ENCODE measurements around the gene RFX4.

DNA sequence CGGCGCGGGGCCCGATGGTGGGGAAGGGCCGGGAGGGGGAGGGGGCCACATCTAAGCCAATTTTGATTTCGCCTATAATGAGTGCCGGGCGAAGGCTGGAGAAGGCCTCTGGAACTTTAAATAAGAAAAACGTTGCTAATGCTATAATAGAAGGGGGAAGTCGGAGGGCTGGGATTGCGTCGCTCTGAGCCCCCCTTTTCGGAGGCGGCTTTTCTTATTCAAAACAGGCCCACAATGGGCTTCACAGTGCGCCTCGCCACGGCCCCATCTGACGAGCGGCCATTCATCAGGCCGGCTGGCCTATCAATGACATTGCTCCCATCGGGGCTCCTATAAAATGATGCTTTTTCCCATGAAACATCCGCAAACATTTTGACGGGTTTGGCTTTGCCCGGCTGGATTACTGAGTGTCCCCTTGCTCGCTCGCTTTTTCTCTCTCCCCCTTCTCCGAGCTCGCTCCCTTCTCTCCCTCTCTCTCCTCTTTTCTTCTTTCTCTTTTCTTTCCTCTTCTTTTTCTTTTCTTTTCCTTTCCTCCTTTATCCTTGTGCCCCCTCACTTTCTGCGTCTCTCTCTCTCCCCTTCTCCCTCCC, at the start of gene RFX4:
- TF ChIP-seq, protein P1, sequence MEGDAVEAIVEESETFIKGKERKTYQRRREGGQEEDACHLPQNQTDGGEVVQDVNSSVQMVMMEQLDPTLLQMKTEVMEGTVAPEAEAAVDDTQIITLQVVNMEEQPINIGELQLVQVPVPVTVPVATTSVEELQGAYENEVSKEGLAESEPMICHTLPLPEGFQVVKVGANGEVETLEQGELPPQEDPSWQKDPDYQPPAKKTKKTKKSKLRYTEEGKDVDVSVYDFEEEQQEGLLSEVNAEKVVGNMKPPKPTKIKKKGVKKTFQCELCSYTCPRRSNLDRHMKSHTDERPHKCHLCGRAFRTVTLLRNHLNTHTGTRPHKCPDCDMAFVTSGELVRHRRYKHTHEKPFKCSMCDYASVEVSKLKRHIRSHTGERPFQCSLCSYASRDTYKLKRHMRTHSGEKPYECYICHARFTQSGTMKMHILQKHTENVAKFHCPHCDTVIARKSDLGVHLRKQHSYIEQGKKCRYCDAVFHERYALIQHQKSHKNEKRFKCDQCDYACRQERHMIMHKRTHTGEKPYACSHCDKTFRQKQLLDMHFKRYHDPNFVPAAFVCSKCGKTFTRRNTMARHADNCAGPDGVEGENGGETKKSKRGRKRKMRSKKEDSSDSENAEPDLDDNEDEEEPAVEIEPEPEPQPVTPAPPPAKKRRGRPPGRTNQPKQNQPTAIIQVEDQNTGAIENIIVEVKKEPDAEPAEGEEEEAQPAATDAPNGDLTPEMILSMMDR (IDR thresholded peaks at IDR 0.05), result no peak
- no peak for TF ChIP-seq POLR2A (IDR thresholded peaks at IDR 0.05)

All from adrenal gland (tissue), 5 donors.